Mammary epithelial cell (primary cell): ENCODE measurements around the gene AUTS2.

Experiments
- CTCF ChIP-seq, 2 donors: IDR thresholded peaks in 1 of 2; conservative IDR thresholded peaks in 1 of 2; 2 replicates each; pipeline ENCODE4 v1.5.1; 2011 to 2012; ENCODE audit warnings: inconsistent platforms in 2 of 2, low read length in 2 of 2, mild to moderate bottlenecking in 2 of 2, control low read depth in 1 of 2, low read depth in 1 of 2; ENCODE audit not compliant: insufficient read depth in 1 of 2; ENCODE audit errors: extremely low read depth in 1 of 2
- EZH2 ChIP-seq: IDR thresholded peaks from 2 replicates; pipeline ENCODE4 v1.6.1; 2012; ENCODE audit warnings: low read length, inconsistent platforms, borderline replicate concordance

GRCh38 chr7:70527520-70528115, 929.3 kb downstream of the AUTS2 start:
- TF ChIP-seq CTCF (conservative IDR thresholded peaks at IDR 0.05 in 1 of 2, IDR thresholded peaks at IDR 0.05 in 1 of 2; ENCODE audit: extremely low read depth in 1 of 2, insufficient read depth in 1 of 2, low read depth in 1 of 2, low read length in 2 of 2) (no peak), EZH2 (no peak)
